Activated CD4-positive, CD25-positive, alpha-beta regulatory T cell treated with anti-CD3 and anti-CD28 coated beads, Interleukin-2, amount 50 U/mL, for 24 hours (primary cell): ENCODE results near the gene SCN8A.
"Not testable (repeated sequence)": the region's sequence is repeated elsewhere in the genome, so short reads cannot be mapped to it uniquely, and the experiment has no call there.

Source experiments
- ATAC-seq, 2 donors: fragments of 150-1000 bp; cut with Tn5 transposase; one replicate each; pipeline ENCODE4 v1.10.0; 2021; ENCODE audit warnings: mild to moderate bottlenecking in 1 of 2, moderate library complexity in 1 of 2

Gene SCN8A

DNA sequence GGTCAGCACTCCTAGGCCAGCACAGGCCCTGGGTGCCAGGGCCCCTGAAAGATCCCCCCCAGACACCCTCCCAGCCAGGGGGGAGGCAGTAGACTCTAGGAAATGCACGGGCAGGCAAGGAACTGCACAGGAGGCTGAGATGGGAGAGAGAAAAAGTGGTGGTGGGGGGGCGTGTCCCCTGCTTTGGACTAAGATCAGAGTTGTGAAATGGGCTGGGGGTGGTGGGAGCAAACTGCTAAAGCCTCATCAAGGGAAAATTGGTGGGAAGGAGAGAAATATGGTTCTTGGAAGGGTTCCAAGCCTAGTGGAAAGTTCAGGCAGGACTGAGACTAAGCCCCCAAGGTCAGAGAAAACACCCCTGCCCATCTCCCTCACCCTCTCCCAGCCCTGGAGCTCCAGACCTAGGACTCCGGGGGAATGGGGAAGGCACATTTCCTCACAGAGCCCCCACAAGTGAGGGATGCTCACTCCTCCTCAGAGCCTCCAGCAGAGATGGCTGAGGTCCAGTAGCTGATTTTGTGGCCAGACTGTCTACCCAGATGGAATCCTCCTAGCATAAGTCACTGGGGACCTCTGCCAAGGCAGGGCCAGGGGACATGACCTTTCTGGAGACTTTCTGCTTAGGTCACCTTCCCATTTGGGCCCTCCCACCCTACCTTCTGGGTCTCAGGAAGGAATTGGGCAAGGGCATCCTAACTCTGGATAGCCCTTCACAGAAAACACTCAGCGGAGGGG lies 227.7 kb downstream of the SCN8A start:
- no peak for ATAC-seq

DNA sequence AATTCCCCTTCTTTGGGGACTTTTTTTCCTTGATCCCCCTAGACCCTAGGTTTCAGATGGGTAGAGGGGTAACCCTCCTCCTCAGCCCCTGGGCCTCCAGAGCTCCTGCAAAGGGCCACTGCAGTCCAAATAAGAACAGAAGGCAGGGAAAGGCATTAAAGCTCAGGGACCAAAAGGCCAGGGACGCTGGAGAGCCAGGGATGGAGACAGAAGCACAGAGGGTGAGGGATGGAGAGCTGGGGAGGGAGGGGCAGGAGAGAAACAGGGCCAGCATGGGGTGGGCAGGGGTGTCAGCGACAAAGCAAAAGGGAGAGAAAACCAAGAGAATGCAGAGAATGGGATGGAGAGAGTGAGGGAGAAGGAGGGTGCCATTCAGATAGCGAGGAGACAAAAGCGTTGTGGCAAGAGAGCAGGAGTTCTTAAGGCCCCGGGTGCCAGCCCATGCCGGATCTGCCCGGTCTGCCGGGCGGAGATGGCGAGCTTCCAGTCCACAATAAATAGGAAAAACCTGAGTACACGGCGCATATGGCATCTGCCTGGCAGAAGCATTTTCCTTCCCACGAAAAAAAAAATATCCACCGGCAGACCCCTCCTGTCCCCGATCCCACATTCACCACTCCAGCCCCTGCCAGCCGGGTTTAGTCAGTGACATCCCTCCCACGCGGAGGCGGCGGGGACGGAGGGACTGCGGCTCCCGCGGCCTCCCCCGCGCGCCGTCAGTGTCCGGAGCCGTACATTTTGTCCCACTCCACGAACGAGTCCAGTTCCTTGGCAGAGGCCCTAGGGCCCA lies 228.9 kb downstream of the SCN8A start:
- no peak for ATAC-seq

DNA sequence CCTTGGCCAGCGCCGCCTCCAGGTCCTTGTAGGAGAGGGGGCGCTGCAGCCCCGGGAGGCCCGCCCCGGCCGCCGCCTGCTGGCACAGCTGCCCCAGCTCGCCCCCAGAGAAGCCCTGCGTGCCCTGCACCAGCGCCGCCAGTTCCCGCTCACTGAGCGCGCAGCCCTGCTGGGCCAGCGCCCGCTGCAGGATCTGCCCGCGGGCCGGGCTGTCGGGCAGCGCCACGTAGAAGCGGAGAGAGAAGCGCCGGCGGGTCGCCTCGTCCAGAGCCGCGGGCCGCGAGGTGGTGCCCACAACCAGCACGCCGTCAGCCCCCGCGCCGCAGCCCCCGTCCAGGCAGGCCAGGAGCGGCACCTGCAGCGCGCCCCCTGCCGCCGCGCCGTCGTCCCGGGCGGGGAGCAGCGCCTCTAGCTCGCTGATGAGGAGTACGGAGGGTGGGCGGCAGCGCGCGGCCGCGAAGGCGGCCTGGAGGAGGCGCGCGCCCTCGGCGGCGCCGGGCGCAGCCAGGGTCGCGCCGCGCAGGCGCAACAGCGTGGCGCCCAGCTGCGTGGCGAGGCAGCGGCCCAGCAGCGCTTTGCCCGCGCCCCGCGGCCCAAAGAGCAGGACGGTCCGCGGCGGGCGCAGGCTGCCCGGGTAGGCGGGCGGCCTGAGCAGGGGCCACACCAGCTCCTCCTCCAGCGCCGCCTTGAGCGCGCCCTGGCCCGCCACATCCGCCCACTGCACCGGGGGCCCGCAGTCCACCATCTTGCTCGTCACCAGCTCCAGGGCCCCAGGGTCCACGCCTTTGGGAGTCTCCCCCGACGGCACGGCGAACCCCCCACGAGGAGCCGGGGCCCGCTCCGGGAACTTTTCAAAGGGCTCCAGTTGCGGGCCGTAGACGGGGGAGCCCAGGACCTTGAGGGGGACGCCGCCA lies 229.8 kb downstream of the SCN8A start:
- ATAC-seq: peak; percentile 83 to 91

DNA sequence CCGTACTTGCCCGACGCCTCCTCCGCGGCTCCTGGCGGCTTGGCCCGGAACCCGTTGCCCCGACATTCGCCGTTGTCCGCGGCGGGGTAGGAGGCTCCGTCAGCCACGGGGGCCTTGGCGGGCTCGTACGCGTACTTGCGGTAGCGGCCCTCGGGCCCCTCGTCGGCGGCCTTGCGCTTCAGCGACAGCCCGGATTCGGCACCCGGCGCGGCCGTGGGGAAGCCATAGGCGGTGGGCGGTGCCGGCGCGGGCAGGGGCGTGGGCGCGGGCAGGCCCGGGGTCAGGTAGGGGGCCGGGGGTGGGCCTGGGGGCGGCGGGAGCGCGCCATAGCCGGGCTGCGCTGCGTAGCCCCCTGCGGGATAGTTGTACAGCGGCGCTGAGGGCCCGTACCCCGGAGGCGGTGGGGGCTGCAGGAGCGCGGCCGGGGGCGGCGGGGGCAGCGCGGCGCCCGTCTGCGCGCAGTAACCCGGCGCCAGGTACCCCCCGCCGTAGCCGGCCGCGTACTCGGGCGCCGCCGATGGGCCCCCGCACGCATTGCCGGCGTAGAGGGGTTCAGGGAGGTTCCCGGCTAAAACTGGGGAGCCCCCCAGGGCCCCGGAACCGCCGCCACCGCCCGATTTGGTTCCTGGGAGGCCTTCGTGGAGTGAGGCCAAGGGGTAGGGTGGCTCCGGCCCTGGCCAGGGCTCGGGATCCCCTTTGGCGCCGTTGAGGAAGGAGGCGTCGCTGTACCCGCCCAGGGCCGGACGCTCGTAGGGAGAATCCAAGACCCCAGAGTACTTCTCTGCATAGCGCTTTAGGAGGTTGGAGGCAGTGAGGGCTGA lies 230.6 kb downstream of the SCN8A start:
- peak; percentile 3 to 4 for ATAC-seq

DNA sequence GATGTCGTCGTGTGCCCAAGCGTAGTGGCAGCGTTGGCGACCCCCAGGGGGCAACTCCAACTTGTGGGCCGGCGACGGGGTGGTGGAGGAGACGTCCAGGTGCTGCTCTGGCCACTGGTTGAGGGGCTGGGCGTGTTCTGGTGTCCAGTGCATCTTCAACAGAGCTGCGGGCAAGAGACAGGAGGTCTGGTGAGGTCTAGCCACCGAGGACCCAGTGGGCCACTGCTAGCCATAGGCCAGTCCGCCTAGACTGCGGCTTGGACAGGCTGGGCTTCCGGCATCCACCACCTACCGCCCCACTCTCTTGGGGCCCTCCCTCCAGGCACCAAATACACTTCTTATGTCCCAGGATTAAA lies 231.2 kb downstream of the SCN8A start:
- no peak for ATAC-seq

DNA sequence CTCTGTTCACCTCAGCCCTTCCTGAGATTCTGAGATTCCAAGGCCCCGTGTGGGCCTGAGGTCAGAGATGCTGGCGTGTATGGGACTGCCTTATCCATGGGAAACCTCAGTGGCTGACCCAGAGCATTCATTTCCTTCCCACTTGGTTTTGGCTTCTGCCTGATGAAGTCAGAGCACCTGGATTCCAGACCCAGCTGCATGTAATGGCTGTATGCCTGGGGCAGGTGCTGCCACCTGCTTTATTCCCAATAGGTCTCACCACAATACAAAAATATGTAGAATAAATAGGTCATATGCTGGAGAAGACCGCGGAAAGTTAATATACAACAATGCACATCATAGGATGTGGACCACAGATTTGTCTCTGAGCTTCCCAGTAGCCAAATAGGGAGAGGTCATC lies 231.9 kb downstream of the SCN8A start:
- no peak for ATAC-seq

DNA sequence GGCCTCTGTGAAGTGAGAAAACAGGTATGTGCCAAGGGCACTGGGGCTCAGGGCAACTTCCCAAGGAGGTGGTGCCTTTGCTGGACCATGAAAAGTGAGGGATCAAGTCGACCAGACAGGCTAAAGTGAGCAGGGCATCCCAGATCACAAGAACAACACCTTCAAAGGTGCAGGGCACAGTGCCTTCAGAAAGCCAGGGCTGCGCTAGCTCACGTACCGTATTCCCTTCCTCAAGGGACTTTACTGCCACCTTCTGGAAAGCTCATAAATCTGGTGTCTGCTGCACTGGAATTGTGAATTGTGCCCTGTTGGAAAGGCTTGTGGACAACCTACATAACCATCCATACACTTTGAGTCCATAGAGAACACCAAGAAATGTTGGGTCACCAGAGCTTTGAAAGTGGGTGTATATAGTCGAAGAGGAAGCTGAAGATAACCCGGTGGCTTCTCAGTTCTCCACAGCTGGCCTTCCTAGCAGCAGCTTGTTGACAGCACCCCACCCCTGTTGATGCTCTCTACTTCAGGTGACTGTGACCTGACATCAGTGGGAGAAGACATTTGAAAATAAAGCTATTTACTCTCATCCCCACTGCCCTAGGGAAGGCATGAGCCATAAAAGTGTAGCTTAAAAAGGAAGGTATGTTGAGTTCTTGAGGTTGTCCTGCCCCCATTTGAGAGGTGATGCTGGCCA lies 233.0 kb downstream of the SCN8A start:
- ATAC-seq: no peak

DNA sequence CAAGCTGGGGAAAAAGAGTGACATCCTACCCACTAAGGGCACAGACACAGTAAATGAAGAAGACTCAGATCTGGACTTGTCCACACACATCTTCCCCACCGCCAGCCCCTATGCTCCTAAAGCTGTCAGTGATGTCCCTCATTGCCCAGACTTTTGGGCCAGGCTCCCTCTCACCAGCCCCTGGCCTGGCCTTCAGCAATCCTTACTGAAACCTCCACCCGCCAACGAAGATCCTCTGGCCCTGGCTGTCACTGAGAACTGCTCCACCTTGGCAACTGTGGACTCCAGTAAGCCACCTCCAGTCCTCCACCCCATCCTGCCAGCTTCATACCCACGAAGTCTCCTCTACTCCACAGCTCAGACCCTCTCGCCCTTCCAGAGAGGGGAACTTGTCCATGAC lies 234.2 kb downstream of the SCN8A start:
- ATAC-seq: no peak

DNA sequence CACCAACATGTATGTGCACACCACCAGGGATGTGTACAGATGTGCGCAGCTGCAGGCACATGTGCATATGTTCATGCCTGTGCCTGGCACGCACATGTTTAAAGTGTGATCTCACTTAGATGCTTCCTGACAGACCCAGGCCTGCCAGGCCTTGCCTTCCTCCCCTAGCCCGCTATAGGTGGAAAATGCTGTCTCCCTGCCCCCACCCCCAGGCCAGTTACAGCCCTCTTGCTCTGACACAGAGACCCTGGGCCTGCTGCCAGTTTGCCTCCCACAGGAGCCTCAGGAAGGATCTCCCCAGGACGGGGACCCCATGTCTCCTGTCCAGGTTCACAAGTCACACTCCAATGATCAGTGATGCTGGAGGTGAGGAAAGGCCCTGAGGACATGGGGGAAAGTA lies 235.8 kb downstream of the SCN8A start:
- ATAC-seq: no peak

DNA sequence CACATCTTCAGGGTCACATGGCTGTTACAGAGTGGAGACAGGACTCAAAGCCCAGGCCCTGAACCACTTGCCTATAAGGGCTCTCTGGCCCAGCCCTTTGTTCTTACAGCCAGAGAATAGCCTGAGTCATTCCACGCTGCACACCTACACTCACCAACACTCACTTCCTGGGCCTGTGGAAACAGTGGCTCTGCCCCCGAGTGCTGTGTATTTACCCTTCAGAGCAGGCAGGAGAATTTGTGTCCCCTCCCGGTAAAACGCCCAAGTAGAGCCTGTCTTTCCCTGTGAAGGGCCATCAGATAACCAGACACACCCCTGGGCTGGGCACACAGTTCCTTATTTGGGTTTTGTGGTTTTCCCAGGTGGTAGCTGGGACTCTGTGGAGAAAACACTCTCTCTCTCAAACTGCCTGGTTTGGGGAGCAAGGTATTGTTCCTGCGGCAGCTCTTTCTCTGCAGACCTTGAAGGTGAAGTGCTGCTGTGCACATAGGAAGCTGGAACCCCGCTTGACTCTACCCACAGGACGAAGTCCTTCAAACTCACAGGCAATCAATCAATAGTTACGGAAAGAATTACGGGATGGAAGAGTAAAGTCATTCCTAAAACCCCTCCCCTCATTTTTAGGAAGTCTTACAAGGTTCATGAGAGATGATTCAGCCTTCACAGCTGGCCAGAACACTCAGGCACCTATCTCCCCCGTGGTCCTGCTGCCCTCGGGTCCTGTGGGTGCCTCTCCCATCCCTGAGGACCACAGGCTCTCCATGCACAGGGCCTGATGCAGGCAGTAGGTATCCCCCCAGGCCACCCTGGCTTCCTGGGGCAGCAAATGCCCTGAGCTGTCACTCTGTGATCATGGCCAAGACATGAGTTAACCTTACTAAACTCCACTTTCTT lies 237.1 kb downstream of the SCN8A start:
- peak; percentile 98 for ATAC-seq

DNA sequence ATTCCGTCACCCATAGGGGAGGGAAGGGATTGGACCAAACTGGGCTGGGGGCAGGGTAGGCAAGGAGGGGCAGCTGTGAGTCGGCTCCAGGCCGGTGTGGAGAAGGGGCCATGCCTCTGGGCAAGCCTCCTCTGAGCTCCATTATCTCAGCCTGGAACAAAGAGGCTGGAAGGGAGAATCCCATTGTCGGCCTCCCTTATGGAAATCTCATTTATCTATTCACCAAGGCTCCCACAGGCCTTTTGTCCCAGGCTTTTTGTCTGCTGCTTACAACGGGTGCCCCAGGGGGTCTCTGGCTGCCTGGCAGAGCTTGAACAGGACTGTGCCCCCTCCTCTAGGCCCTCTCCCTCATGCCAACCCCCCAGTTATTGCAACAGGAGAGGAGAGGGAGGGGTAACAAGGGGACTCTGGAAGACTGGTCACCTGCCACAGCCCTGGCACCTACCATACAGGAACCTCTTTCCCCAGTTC lies 238.0 kb downstream of the SCN8A start:
- ATAC-seq: no peak

DNA sequence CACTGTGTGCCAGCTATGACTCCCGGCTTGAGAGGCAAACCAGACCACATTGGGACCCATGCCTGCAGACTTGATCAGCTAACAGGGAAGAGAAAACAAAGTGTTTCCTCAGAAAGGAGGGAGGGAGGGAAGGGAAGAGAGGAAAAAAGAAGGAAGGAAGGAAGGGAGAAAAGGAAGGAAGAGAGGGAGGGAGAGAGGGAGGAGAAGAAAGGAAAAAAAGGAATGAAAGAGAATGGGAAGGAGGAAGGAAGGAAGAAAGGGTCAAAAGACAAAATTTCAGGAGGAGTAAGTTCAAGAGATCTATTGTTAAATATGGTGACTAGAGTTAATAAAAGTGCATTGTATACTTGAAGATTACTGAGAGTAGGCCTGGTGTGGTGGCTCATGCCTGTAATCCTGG lies 238.6 kb downstream of the SCN8A start:
- ATAC-seq: no peak

DNA sequence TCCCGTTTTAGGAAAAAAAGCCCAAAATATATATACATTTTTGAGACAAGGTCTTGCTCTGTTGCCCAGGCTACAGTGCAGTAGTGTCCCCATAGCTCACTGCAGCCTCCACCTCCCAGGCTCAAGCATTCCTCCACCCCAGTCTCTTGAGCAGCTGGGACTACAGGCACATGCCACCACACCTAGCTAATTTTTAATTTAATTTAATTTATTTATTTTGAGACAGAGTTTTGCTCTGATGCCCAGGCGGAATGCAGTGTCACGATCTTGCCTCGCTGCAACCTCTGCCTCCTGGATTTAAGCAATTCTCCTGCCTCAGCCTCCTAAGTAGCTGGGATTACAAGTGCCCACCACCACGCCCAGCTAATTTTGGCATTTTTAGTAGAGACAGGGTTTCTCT lies 240.8 kb downstream of the SCN8A start:
- ATAC-seq: not testable (repeated sequence)

DNA sequence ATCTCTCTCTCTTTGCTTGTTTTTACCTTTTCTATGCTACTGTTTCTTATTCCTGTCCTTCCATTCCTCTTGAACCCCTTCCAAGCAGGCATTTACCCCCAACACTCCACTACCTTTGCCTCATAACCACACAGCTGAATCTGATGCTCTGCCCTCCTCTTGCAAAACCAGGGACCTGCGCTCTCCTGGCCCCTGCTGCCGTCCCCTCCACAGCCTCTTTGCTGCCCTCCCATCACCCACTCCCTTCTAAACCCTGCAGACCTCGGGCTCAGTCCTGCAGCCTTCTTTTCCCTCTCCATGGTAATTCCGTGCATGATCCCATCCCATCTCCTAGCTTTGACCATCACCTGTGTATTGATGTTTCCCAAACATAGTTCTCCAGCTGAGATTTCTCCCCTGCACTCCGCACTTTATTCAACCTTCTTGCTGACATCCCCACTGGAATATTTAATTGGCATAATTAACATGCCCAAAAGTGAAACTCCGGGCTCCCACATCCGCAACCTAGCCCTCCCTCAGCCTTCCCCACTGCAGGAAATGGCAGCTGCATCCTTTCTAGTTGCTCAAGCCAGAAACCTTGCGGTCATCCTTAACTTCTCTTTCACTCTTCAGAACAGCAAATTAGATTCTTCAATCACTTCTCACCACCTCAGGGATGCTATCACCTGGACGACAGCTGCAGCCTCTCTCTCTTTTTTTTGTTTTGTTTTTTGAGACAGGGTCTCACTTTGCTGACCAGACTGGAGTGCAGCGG lies 241.5 kb downstream of the SCN8A start:
- no peak for ATAC-seq

DNA sequence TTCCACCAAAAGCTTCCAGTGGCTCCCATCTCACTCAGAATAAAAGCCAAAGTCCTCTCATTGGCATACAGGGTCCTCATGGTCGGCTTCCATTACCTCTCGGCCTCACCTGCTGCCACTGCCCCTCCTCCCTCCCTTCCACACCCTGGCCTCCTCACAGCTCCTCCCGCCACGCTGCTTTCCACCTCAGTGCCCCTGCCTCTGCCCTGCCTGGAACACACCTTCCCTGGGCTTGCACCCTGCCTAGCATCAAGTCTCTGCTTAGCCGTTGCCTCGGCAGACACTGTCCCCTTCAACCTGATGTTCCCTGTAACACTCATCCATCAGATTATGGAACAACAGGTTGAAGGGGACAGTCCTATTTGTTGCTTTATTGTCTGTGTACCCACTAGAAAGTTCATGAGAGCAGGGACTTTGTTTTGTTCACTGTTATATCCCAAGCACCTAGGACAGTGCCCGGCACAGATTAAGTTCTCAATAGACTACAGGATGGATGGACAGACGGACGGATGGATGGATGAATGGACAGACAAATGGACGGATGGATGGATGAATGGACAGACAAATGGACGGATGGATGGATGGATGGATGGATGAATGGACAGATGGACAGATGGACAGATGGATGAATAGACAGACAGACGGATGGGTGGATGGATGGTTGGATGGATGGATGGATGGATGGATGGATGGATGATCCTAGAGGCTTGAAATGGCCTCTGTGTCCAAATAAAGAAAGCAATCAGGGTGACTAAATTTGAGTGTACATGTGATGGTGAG lies 242.6 kb downstream of the SCN8A start:
- ATAC-seq: no peak

DNA sequence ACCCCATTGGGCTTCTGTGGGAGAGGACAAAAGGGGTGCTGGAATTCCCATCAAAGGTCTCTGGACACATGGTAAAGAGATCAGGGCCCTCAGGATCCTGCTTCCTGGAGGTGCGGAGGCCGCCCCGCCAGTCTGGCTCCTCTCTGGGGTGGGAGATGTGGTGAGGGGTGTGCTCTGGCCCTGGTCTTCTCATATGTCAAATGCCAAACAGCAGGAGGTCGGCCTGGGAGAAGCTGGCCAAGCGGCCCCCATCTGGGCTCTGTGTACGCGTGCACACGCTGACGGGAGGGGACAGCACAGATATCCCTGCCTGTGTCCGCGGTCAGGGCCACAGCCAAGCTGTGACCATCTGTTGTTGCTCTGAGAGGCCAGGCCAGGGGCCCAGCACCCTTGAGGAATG lies 243.4 kb downstream of the SCN8A start:
- no peak for ATAC-seq

DNA sequence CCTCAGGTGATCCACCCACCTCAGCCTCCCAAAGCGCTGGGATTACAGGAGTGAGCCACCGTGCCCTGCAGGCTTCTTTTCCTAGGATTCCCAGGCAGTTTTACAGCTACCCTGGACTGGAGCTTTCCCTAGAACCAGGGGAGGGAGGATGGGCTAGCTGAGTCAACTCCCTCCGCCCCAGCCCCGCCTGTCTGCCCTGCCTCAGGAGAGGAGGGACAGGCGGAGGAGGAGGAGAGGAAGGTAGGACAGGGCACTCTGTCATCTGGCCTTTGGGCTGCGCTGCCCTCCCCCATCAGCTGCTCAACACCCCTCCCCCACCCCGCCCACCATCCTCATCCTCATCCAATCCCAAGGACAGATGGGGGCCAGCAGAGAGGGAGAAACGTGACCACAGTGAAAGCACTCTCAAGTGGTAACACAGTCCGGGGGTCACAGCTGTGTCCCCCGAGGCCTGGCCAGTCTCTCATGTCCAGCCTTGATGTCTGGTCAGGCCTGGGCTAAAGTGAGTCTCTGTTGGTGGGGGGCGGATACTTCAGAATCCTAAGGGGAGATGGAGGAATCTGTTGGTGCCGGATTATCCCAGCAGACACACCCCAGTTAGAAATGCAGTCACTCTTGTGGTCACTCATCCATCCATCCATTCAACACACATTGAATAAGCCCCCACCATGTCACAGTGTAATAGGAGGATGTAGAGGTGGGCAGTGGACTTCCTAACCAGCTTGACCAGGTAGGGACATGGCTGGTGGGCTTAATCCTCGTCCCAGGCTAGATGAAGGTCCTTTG lies 245.2 kb downstream of the SCN8A start:
- no peak for ATAC-seq

DNA sequence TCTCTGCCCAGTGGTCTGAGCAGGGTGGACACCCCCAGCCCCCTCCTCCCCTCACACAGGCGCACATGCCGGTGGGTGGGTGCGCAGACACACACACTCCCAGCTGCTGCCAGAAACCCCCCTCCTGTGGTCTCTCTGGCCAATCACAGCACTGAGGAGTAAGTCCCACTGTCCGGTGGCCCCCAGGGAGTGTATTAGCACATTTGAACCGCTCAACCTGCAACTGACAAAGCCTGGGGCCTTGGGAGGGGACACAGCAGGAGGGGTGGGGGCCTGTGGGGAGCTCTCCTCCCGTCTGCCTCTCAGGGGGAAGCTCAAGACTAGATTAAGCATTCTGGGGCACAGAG lies 245.8 kb downstream of the SCN8A start:
- ATAC-seq: no peak
